ENCODE data around the gene LRRIQ1.
"Not testable (repeated sequence)": the region's sequence is repeated elsewhere in the genome, so short reads cannot be mapped to it uniquely, and the experiment has no call there.

The LRRIQ1 gene

DNA sequence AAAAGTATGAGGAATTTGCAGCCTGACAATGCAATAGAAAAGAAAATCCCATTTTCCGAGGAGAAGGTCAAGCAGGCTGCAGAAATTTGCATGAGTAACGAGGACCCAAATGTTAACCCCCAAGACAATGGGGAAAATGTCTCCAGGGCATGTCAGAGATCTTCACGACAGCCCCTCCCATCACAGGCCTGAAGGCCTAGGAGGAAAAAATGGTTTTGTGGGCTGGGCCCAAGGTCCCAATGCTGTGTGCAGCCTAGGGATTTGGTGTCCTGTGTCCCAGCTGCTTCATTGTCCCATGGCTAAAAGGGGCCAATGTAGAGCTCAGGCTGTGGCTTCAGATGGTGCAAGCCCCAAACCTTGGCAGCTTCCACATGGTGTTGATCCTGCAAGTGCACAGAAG is 167.7 kb downstream of the LRRIQ1 start:
- not testable (repeated sequence) for DNase-seq (ENCODE audit: low spot score)

DNA sequence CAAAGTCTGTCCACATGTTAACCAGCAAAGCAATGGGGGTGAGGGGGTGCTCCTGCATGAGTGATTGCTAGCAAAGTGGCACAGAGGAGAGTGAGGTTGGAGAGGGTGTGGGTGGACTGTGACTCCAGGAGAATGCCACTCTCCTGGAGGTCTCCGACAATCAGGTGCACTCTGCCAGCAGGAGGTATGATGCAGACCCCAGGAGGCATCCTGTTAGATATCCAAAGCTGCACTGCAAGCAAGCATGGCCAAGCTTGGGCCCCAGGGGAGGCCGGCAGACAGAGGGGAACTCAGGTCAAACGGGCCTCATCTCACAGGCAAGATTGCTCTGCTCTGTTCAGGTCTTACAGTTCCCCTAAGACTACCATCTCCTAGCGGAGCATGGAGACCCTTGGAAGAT is 170.4 kb downstream of the LRRIQ1 start:
- DNase-seq (ENCODE audit: low spot score): no peak

DNA sequence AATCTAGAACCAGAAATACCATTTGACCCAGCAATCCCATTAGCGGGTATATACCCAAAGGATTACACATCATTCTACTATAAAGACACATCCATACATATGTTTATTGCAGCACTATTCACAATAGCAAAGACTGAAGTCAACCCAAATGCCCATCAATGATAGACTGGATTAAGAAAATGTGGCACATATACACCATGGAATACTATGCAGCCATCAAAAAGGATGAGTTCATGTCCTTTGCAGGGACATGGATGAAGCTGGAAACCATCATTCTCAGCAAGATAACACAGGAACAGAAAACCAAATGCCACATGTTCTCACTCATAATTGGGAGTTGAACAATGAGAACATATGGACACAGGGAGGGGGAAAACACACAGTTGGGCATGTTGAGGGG is 188.2 kb downstream of the LRRIQ1 start:
- DNase-seq (ENCODE audit: low spot score): not testable (repeated sequence)

DNA sequence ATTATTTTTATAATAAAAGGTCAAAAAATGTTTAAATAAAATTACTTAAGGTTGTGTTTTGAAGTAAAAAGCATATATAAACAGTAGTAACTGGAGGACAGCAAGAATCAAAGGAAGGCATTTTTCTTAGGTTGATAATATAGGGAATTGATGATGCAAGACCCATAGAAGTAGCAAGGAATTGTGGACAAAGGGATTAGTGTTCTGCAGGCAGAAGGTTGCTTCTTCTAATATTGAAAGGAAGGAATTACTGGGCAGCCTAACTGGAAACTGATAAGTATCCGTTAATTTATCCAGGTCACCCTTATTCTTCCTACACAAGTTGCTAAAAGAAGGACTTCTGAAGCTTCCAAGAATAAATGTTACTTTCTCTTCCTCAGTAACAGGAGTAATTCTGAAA is 189.3 kb downstream of the LRRIQ1 start:
- DNase-seq (ENCODE audit: low spot score): no peak

DNA sequence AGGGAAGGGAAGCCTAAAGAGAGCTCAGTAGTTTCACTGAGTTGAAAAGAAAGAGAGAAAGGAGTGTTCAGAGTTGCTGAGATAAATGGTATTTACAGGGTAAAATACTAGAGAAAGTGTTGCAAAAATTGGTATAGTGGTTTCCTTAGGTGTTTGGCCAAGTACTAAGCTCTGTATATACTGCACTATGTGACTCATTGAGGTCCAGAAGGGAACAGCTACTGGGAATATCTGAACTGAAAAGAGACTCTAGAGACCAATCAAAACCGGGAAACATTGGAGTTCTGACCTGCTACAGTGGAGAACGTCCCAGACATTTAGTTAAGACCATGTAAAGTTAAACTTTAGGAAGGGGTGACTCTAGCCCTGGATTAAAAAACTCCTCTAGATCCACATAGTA is 201.2 kb downstream of the LRRIQ1 start:
- DNase-seq (ENCODE audit: low spot score): no peak

DNA sequence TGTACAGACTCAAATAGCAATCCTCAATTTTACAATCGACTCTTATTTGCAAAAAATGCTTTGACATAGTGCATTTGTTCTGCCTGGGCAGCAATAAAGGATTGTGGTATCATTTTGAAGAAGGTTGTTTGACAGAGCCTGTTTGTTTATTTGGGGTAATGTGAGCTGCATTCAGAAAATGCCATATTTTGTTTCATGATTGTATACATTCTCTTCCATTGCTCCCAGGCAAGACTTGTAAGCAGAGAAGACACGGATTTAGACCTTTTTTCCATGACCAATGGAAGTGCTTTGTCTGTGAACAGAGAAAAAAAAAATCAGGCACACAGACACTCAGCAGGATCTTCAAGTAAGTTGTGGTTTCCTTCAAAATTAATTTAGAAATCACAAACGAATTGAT is 208.4 kb downstream of the LRRIQ1 start:
- DNase-seq (ENCODE audit: low spot score): no peak

DNA sequence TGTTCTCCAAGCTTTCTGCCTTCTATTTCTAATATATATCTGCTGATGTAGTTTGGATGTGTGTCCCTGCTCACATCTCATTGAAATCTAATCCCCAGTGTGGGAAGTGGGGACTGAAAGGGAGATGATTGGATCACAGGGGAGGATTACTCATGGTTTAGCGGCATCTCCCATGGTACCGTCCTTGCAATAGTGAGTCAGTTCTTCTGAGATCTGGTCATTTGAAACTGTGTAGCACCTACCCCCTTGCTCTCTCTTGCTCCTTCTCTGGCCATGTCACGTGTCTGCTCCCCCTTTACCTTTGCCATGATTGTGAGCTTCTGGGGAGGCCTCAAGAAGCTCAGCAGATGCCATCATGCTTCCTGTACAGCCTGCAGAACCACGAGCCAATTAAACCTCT is 217.7 kb downstream of the LRRIQ1 start:
- DNase-seq (ENCODE audit: low spot score): no peak

DNA sequence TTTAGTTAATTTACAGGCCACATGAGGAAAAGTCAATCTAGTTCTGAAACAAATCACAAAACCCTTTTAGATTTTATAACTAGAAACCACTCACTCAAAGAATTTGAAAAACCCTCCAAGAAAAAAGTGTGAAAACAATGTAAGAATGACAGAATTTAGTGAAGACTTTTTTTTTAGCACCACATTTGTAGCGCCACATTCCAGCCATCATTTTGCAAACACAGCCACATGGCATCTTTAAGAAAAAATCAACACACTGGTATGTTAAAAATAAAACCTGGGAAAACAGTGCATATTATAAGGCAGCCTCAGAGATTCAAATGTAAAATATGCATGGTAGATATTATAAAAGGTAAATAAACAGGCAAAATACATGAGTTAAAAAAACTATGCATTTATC is 221.5 kb downstream of the LRRIQ1 start:
- DNase-seq (ENCODE audit: low spot score): no peak

DNA sequence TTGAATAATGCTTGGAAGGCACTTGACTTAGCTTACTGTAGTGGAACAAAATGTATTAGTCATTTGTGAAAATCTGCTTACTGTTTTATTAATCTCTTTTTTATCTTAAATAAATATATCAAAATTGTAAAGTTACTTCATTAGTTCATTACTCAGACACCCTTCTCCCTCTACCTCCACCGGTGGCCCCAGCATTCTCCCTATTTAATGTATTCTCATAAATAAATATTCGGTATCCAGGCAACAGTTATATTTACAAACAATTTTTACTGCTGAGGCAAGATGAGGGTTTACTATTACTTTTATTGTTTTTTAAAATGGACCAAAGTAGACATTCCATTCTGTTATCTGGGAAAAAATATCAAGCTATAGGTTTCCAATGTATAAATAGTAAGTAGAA is 224.3 kb downstream of the LRRIQ1 start:
- no peak for DNase-seq (ENCODE audit: low spot score)

DNA sequence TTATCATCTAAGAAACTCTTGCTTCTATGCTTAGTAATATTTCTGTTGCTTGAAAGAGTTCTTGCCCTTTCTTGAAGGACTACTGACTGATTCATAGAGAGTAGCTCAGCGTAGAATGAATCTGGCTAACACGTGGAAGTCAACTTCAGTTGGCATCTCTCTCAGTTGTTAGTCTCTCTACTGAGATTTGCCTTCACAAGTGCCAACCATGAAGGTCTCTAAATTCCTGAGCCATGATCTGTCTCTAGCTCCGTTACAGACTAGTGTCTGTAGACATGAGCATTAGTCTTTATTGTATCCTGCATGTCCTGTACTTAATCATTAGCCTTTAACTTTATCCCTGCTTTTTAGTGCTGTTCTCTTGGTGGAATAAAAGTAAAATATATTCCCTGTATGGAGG is 224.7 kb downstream of the LRRIQ1 start:
- no peak for DNase-seq (ENCODE audit: low spot score)

DNA sequence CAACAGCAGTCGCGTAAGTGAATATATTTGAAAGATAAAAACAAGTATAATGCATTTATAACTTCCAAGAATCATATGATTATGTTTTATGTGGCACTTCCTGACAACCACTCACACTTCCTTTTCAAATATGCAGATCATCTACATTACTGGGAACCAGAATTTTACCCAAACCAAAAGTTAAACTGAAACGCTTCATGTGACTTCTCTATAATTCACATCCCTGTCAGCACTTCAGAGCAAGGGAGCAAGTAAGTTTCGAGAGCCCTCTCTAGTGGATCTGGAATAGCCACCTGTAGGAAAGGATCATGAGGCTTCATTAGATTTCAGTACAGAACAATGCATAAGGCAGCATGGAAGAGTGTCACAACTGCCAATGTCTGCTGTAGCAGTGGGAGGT is 230.2 kb downstream of the LRRIQ1 start:
- no peak for DNase-seq (ENCODE audit: low spot score)

DNA sequence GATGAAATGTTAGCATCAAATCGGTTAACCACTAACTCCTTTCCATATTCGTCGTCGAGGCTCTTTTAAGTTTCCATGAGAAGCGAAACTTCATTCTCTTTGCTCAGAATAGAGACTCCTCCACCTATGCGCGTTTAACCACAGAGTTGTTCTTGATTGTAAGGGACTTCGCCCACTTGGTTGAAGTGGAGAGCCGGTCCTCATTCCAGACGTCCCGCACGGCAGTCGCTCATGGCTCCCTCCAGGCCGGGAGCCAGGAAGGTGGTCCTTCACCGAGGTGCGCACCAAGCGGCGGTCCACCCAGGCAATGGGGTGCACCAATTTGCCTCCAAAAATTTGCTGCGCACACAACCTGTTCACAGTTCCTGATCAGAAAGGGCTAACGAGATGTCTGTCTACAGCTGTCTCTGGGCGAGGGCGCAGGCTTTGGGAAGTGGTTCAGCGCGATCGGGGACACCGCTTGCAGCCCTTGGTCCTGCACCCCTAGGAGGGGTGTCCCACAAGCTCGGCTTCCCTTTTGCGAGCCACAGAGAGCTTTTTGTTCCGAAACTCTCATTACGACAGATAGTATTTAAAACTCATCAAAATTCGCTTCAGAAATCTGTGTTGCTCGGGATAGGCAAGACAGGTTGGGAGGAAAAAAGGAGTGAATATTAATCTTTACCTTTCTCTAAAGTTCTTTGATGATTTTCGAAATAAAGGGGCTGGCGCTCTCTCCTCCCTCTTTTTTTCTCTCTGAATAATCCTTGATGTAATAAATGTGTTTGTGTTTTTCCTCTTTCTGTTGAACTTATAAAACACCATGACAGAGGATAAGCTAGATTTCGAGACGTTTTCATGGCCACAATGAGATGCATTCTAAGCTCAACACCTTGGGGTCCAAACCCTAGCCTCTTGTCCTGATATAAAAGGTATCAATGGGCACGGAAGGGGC is 237.5 kb downstream of the LRRIQ1 start:
- DNase-seq (ENCODE audit: low spot score): no peak

DNA sequence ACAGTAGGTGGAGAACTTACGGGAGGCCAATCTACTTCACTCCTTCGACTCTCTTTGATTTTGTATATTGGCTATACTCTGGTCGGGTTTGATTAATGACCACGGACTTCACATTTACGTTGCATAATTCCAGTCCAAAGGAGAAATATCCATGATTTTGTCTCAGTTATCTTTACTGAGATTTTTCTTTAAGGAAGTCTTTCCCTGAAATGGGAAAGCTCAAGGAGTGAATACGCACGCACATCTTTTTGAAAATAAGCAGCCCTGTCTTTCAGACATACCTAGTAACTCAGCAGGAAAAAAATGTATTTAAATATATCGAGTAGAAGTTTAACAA is 238.1 kb downstream of the LRRIQ1 start:
- DNase-seq (ENCODE audit: low spot score): no peak

DNA sequence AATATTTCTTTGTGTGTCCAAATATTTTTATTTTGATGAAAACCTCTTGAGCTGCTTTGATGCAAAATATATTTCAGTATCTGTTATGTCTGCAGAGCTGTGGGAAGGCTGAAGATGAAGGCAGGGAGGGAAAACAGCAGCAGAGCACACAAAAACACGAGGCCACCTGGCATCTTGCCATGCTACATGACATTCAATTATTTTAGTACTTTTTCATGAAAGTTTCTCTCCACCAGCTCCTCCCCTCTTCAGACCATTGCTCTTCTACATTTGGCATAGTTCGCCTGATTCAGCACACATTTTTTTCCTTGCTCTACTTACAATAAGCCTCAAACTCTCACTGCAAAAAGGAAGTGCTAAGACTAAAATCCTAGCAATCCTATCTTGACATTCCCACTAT is 239.2 kb downstream of the LRRIQ1 start:
- no peak for DNase-seq (ENCODE audit: low spot score)

DNA sequence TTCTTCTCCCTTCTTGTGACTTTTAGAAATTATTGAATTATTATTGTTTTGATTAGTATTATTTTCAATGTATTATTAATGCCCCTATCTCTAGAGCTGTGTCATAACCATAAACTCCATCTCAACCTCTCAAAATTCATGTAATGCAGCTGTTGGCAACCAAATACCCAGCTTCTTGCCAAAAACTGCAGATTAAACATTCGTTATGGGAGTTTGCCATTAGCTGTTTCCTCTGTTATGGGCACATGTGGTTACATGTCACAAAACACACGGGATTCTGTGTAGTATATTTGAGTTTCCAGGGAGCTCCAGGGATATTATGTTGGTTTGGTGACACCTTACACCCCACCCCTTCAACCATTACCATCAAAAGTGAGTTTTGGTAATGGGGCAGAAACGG is 241.0 kb downstream of the LRRIQ1 start:
- no peak for DNase-seq (ENCODE audit: low spot score)

DNA sequence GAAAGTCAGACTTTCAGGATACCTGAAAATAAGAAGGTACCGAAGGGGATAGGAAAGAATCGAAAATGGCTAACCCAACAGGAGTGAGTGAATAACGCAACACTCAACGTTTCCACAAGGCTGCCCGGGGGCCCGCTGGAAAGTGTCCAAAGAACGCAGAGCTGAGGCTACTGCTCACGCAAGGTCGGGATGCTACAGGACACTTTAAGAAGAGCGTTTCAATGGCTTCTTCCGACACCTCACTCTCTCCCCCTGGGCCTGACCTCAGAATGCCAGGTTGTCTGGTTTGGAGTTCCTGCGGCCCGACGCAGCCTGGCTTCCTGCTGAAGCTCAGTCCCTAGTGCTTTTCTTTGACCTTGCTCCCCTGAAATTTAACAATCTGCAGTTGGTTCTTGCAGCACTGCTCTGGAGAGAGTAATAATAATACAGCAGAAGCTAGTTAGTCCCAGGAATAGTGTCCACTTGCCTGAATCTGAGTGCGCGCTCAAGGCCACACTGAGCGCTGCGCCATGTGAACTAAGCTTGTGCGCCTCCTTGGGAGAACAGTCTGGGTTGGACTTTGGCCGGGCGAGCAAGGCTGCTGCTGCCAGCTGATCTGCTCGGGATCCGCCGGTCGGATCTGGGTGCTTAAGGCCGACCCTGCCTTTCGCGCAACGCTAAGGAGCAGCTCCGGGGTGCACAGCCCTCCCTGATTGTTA is 241.9 kb downstream of the LRRIQ1 start:
- DNase-seq (ENCODE audit: low spot score): no peak

DNA sequence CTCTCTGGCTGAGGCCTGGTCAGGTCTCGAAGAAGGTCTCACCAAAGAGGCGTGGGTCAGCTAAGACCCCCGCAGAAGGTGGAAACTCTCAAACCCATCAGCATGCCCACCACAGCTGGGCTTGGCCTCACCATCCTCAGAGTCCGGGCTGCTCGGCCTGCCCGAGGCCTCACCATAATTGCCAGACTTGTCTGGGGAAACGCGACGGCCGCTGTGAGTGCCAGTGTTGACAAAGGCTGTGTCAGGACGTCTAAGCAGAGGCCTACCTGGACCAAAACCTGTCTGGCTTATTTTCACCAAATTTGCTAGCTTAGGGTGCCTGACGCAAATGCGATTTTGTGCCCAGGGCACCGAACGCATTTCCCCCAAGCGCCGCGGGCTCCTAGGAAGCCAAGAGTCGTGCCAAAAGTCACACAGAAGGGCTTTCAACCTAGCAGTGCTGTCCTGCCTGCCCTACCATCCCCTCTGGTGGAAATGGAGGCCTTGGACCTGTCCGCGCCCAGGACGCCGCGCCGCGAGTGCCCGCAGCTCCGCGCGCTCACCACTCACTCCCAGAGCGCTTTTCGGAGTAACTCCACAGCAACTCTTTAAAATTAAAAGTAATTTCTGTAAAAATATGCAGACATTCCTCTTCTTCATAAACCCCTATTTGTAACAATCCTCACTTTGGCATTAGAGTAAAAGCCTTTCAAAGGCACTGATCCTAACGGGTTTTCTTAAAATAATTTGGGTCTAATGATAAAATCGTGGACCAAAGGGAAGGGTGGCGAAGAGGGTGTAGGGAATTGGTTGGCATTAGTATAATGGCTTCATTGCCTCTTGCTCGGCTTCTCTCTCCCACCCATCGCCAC is 242.7 kb downstream of the LRRIQ1 start:
- DNase-seq (ENCODE audit: low spot score): no peak

DNA sequence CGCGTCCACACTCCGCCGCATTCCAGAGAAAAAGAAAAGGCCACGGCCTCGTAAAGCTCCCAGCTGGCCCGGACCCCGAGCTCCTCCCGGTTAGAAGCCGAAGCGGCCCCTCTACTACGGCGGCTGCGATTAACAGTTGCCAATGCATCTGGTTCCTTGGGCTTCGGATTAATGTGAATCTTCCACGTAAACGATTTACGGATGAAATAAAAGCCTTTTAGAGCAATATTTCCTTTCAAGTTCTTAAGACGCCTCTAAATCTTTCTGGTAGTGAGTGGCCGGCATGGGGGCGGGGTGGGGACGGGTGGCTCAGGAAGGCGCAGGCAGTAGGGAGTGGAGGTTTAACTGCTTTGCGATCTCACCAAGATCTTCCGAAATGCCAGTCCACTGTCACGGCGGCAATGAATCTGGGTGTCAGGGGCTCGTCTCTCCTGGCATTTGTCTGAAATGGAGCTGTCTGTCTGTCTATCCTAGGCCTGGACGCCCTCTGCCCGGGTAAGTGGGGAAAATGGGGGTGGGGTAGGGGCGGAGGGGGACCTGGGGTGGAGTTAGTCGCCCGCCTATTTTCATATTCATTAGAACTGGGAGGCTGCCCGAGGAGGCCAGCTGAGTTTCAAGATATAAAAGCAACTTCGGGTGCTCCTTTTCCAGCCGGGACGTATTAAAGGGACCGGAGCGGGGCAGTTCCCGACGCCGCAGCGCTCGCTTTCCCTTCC is 243.5 kb downstream of the LRRIQ1 start:
- DNase-seq (ENCODE audit: low spot score): no peak

DNA sequence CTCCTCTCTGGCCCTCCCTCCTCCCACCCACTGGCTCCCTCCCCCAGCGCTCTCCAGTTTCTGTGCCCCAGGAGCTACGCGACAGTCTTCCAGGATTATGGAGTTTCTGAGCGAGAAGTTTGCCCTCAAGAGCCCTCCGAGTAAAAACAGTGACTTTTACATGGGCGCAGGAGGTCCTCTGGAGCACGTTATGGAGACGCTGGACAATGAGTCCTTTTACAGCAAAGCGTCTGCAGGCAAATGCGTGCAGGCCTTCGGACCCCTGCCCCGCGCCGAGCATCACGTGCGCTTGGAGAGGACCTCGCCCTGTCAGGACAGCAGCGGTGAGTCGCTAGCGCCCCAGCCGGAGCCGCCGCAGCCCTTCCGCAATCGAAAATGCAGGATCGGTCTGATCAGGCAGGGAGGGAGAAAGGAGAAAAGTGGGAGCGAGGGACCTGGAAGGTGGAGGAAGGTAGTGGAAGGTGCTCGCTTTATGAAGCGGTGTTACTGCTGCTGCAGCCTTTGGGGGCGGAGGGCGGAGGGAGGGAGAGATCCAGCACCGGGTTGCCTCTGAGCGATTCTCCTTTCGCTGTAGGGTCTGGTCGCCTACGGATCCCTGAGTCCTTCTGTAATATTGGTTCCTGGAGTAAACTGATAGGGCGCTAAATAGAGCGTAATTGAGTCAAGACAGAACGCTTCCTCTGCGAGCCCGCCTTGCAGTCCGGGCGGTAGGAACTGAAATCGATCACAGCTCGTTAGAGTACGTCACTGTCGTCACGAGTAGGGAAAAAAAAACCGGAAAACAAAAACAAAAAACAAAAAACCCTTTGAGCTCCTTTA is 244.2 kb downstream of the LRRIQ1 start, which contains the start of gene ALX1:
TSS of gene ALX1 (plus strand) at position 56 of the 819 bp plus-strand sequence. CDS start at position 98, 42 bp downstream.
- no peak for DNase-seq (ENCODE audit: low spot score)

DNA sequence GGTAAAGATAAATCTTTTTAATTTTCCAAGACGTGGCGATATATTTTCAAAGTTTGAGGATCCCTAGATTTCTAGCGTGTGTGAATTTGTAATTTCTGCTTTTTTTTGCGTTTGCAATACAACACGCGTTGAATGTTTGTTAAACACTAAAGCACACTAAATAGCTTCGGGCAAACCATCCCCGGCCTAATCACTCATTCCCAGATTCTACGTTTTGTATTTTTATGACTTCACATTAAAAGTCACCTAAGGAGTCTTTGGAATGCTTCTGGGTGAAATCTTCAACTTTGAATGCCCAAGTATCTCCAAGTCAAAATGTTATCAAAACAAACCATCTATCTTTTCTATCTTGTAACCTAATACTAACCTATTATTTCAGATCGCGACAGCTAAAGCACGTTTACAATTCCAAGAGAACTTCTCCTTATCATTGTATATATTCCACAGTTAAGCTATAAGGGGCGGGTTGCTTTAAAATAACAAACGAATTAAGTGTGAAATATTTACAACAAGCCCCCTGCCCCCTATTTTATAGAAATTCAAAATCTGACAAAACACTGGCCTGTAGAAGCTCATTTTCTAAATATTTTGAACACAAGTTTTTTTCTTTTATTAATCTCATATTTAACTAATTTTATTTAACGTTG is 245.0 kb downstream of the LRRIQ1 start:
- no peak for DNase-seq (ENCODE audit: low spot score)
